Measurements from ENCODE around the gene COX6B2.

The COX6B2 gene

DNA sequence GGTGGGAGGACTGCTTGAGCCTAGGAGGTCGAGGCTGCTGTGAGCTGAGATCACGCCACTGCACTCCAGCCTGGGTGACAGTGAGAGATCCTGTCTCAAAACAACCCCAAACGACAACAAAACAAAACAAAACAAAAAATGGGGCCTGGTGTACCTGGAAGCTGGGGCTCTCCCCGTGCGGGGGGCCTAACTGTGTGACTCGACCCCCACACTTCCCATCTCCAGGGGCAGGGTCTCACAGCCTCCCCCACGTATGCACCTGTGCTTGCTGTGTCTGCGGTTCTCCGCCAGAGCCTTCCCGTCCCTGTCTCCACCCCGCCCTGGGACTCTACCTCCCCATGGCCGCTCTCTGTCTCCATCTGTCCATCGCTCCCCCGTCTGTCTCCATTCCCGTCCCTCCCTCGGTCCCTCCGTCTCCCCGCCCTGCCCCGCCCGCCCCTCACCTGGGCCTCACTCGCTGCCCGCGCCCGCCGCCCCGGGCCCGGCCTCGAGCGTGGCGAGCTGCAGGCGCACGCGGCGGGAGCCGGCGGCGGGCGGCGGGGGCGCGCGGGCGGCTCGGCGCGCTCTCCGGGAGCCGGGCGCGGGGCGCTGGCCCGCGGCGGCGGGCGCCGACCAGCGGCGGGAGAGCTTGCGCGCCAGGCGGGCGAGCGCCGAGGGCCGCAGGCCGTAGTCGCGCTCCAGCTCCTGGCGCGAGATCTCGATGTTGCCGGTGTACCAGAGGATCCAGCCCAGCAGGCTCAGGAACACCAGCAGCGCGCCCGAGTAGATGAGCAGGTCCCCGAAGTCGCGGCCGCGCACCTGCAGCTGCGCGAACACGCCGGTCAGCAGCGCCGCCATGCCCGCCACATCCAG lies 29.0 kb upstream of the COX6B2 start:
- peak; percentile 63 for DNase-seq (ENCODE audit: low read depth)

DNA sequence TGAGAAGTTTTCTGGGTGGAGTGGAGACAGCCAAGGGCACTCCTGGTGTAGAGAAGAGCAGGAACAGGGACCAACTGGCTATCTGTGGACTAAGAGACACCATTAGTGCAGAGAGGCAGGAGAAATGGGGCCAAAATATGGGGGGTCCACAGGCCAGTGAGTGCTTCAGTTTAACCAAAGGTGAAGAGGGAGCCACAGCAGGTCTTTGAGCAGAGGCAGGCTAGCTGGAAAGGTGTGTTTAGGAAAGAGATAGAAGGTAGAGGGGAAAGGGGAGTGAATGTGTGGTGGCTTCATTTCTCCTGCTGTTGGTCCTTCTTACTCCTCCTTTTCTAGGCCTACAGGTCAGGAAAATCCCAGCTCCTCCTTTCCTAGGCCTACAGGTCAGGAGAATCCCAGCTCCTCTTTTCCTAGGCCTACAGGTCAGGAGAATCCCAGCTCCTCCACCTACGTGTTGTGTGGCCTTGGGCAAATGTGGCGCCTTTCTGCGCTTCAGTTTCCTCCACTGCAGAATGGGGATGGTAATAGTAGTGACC lies 28.1 kb upstream of the COX6B2 start:
- no peak for DNase-seq (ENCODE audit: low read depth)

- no peak for DNase-seq (ENCODE audit: low read depth)
Observed at GRCh38 chr19:55382013-55382412, 27.5 kb upstream of the COX6B2 start.

DNA sequence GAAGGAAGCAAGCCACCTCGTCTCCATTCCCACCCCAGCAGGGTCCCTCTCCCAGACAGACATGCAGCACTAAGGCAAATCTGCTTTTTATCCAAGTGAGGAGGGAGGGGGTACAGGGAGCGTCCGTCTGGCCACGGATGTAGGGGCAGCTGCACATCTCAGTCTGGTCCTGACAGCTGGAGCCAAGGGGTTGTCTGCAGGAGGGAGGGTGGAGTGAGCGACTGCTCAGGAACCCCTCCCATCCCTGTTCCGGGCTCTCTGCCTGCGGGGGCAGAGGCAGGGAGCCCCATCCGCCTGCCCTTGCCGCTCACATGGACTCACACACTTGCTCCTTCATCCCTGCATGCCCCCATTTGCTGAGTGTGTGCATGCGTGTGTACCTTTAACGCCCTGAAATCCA lies 24.7 kb upstream of the COX6B2 start:
- no peak for DNase-seq (ENCODE audit: low read depth)

- no peak for DNase-seq (ENCODE audit: low read depth)
Observed at GRCh38 chr19:55377356-55378131, 23.0 kb upstream of the COX6B2 start.

GRCh38 chr19:55376241-55376933 lies 21.9 kb upstream of the COX6B2 start, which contains the start of gene TMEM190:
TMEM190 (plus strand) TSS chr19:55376826; CDS start chr19:55376854, 28 bp downstream.
- no peak for DNase-seq (ENCODE audit: low read depth)

DNA sequence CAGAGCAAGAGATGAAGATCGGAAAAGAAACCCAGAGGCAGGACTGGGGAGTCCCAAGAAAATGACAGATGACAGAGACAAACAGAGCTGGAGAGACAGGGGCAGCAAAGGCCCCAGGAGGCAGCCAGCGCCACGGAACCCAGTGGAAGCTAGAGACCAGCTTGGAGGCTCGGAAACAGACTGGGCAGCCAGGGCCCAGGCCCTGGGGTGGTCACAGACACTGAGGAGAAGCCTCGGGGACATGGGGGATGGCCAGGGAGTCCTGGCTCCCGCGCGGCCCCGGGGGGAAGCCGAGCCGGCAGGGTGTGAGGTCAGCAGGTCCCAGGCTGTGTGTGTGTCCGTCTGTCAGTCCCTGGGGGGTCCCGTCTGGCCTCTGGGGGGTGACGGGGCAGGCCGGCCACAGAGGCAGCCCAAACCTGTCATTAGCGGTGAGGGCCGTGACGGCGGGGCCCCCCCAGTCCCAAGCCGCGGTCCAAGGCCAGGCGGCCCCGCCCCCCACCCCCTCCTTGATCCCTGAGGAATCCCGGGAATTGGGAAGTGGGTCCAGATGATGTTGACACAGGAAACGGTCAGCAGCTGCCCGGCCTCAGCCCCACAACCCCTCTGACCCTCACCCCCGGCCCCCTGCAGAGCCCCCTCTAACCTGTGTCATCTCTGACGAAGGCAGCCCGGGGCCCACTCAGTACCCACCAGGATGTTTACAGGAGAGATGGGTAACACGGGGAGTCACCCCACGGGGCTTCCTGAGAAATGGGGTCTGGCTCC lies 19.7 kb upstream of the COX6B2 start:
- DNase-seq (ENCODE audit: low read depth): no peak

GRCh38 chr19:55373306-55373992 lies 18.9 kb upstream of the COX6B2 start:
- no peak for DNase-seq (ENCODE audit: low read depth)

DNA sequence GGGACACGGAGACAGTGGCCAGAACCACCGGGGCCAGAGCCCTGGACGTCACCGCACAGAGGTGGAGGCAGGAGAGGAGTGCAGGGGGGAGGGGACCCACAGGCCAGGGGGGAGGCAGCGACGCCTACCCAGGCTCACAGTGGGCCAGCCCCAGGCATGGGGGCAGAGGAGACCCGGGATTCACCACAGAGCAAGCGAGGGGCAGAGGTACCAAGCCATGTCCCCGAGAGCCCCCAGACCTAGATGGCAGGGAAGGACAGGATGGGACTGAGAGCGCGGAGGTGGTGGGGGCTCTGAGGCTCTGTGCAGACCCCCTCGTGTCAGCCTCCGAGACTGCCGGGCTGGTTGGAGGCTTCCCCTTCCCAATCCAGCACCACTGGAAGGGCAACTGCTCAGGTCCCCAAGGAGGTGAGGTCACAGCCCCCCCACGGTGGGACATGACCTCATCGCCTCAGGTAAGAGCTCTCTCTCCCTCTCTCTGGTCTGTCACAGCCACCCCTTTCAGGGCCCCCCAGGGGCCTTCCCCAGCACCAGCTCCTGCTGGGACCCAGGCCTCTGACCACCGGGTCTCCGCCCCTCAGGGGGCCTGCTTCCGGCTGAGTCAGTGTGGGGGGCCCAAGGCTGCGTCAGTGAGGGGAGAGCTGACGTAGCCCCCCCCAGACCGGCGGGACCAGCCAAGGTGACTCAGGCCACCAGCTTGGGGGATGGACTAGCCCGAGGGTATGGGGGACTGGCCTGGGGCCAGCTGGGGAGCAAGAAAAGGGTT lies 18.0 kb upstream of the COX6B2 start:
- DNase-seq (ENCODE audit: low read depth): peak; percentile 30

DNA sequence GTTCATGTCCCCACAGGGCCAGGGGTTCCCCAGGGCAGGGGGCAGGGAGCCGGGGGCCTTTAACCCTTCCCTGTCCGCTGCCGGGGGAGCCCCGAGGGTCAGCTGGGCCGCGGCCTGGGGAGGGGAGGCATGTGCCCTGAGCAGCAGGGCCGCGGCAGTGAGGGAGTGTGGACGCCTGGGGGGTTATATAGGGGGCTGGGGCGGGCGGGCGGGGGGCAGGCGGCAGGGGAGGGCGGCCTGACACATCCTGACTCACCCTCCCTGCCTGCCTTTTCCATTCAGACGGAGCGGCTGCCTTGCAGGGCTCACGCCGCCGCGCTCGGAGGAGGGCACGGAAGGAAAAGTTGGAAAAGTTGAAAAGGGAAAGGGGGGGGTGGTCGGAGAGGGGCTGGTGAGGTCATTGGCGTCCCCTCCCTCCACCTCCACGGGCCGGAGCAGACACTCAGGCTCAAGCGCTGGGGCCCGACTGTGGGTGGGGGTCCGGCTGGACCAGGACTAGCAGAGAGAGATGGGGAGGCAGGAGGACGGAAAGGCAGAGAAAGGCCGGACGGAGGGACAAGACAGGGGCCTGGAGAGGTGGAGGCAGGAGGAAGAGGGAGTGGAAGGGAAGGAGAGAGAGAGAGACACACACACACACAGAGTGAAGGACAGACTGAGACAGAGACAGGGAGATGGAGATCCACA lies 15.9 kb upstream of the COX6B2 start, which contains the start of gene IL11:
IL11 (minus strand) TSS at position 159 of the 684 bp plus-strand sequence; CDS start at position 6, 153 bp downstream.
- no peak for DNase-seq (ENCODE audit: low read depth)

GRCh38 chr19:55369653-55370304 lies 15.3 kb upstream of the COX6B2 start:
- peak; percentile 30 for DNase-seq (ENCODE audit: low read depth)

- DNase-seq (ENCODE audit: low read depth): no peak
Observed at GRCh38 chr19:55368701-55369563, 14.4 kb upstream of the COX6B2 start.

GRCh38 chr19:55368106-55368505 lies 13.6 kb upstream of the COX6B2 start:
- DNase-seq (ENCODE audit: low read depth): no peak

DNA sequence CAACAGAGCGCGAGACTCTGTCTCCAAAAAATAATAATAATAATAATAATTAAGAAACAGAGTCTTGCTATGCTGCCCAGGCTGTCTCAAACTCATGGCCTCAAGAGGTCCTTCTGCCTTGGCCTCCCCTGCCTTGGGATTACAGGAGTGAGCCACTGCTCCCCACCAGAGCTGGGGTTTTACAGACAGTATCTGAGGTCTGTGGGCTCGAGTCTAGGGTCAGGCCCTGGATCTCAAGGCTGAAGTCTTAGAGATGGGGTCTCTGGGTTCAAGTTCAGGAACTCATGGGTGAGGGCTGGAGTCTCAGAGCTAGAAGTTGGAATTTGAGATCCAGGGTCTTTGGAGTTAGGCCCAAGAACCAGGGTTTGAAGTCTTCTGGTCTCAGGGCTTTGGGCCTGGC lies 12.3 kb upstream of the COX6B2 start:
- DNase-seq (ENCODE audit: low read depth): no peak

DNA sequence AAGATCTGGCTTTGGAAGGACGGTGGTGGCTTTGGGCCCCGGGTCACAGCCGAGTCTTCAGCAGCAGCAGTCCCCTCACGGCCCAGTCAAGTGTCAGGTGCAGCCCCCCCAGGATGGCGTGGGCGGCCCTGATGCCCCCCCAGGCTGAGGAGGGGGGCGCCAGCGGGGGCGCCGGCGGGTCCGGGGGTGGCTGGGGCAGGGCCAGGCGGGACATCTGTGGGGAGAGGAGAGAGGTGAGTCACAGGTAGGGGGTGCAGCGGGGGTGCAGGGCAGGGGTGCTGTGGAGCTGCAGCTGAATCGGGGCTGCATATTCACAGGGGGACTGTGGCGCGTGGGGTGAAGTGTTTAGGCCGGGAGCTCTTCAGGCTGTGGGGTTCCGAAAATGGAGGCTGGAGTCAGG lies 11.4 kb upstream of the COX6B2 start:
- no peak for DNase-seq (ENCODE audit: low read depth)

GRCh38 chr19:55365245-55365644 lies 10.7 kb upstream of the COX6B2 start:
- DNase-seq (ENCODE audit: low read depth): no peak

DNA sequence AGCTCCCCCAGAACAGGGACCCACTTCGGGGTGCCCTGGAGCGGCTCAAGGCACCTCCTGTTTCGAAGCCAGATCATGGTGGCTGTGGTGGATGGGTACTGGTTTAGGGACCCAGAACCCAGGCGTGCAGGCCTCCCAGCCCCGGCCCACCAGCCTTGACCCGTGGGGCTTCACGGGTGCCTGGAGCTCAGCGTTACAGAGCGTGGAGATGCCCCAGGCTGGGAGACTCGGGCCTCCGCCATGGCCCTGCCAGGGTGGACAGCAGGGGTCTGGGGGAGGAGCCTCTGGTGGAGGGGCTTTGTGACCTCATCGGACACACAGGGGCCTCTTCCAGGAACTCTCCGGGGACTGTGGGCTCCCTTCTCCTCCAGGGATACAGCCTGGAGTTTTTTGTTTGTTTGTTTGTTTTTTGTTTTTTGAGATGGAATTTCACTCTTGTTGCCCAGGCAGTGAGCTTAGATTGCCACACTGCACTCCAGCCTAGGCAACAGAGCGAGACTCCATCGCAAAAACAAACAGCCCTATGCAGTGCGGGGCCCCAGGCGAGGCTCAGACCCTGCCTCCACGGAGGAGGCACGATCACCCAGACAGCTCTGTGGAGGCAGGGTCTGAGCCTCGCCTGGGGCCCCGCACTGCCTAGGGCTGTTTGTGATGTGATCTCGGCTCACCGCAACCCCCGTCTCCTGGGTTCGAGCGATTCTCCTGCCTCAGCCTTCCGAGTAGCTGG lies 8.6 kb upstream of the COX6B2 start, which contains the start of gene GARIN5B:
GARIN5B (minus strand) TSS at position 271 of the 727 bp plus-strand sequence; CDS start at position 77, 194 bp downstream.
- no peak for DNase-seq (ENCODE audit: low read depth)
